ENCODE measurements around the gene AUP1. TPM values are rescaled to one million over a fixed set of nuclear protein-coding genes. Genes with fewer than 3 reads are reported as not detected.
A peak's percentile ranks its signal among the peaks of the same experiment; 100 is the strongest.

The AUP1 gene
- 119 TPM for total RNA-seq
- long read RNA-seq, transcript AUP1-201 (12 exons, 1,695 nt): major isoform, 186 of 269 reads
- long read RNA-seq, transcript AUP1-204 (11 exons, 1,645 nt): minor isoform, 22 of 269 reads
- long read RNA-seq, partial matches to known transcripts: 11 of 269 reads
- long read RNA-seq, other reads (novel, unspliced or antisense): 45 of 269 reads

- peak; percentile 96 for ATAC-seq
- peaks cover 24% of the 10 kb centered on the region for H3K4me1 ChIP-seq
- H3K27ac ChIP-seq: peak within 1 kb of the TSS; percentile 95
- H3K27me3 ChIP-seq: no peaks in the 10 kb centered on the region
- intact Hi-C loops (cut with DNase I): no loop called here
- TF ChIP-seq CTCF (IDR thresholded peaks at IDR 0.05): no peak
- H3K36me3 ChIP-seq: peaks cover 40% of the 10 kb centered on the region
- no peaks in the 10 kb centered on the region for H3K9me3 ChIP-seq
- peak; percentile 100 for DNase-seq
- peak within 1 kb of the TSS; percentile 99 for H3K4me3 ChIP-seq
Measured at GRCh38 chr2:74529357-74530238, at the start of gene AUP1, which contains the start of gene HTRA2. AUP1 (minus strand) TSS chr2:74529706; CDS start chr2:74529629, 77 bp downstream. HTRA2 (plus strand) TSS chr2:74529933; CDS start chr2:74530007, 74 bp downstream.

- Histone ChIP-seq H3K4me1 (peaks cover 22% of the 10 kb centered on the region), H3K9me3 (no peaks in the 10 kb centered on the region), H3K4me3 (no peak overlapping the region), H3K27me3 (no peaks in the 10 kb centered on the region), H3K27ac (peak overlapping the region; percentile 36), H3K36me3 (no peaks in the 10 kb centered on the region)
- no peak for TF ChIP-seq CTCF (IDR thresholded peaks at IDR 0.05)
- DNase-seq (no peak), ATAC-seq (no peak)
- intact Hi-C loops (cut with DNase I): no loop called here
Measured at GRCh38 chr2:74578408-74578807, 48.9 kb upstream of the AUP1 start.

GRCh38 chr2:74577448-74577847 is 47.9 kb upstream of the AUP1 start:
- Histone ChIP-seq H3K9me3 (no peaks in the 10 kb centered on the region), H3K27ac (peak overlapping the region; percentile 67), H3K27me3 (no peaks in the 10 kb centered on the region), H3K4me1 (peaks cover 22% of the 10 kb centered on the region), H3K4me3 (no peak overlapping the region), H3K36me3 (no peaks in the 10 kb centered on the region)
- DNase-seq (no peak), ATAC-seq (peak; percentile 85)
- intact Hi-C loops (cut with DNase I): no loop called here
- TF ChIP-seq CTCF (IDR thresholded peaks at IDR 0.05): no peak

- TF ChIP-seq CTCF (IDR thresholded peaks at IDR 0.05): no peak
- peak overlapping the region; percentile 67 for H3K27ac ChIP-seq
- no peak for DNase-seq
Measured at GRCh38 chr2:74576863-74577229, 47.3 kb upstream of the AUP1 start.

GRCh38 chr2:74576211-74576862 is 46.8 kb upstream of the AUP1 start:
- H3K4me3 ChIP-seq: no peak overlapping the region
- intact Hi-C loops (cut with DNase I): no loop called here
- peaks cover 22% of the 10 kb centered on the region for H3K4me1 ChIP-seq
- no peak for DNase-seq
- no peaks in the 10 kb centered on the region for H3K27me3 ChIP-seq
- peak overlapping the region; percentile 45 for H3K27ac ChIP-seq
- H3K36me3 ChIP-seq: no peaks in the 10 kb centered on the region
- ATAC-seq: no peak
- H3K9me3 ChIP-seq: no peaks in the 10 kb centered on the region
- TF ChIP-seq CTCF (IDR thresholded peaks at IDR 0.05): no peak

More at GRCh38 chr2:74576863-74577229, 47.3 kb upstream of the AUP1 start:
- Histone ChIP-seq H3K9me3 (no peaks in the 10 kb centered on the region), H3K36me3 (no peaks in the 10 kb centered on the region), H3K4me3 (no peak overlapping the region), H3K27me3 (no peaks in the 10 kb centered on the region), H3K4me1 (peaks cover 22% of the 10 kb centered on the region)
- intact Hi-C loops (cut with DNase I): no loop called here
- peak; percentile 86 for ATAC-seq

All from upper lobe of right lung (tissue), 1 donor.